Activated CD4-positive, CD25-positive, alpha-beta regulatory T cell treated with anti-CD3 and anti-CD28 coated beads, Interleukin-2, amount 50 U/mL, for 24 hours (primary cell): ENCODE data around the gene TMEM164.

ENCODE experiments used
- ATAC-seq, 2 donors: fragments of 150-1000 bp; cut with Tn5 transposase; one replicate each; pipeline ENCODE4 v1.10.0; 2021; ENCODE audit warnings: mild to moderate bottlenecking in 1 of 2, moderate library complexity in 1 of 2

TMEM164 gene

DNA sequence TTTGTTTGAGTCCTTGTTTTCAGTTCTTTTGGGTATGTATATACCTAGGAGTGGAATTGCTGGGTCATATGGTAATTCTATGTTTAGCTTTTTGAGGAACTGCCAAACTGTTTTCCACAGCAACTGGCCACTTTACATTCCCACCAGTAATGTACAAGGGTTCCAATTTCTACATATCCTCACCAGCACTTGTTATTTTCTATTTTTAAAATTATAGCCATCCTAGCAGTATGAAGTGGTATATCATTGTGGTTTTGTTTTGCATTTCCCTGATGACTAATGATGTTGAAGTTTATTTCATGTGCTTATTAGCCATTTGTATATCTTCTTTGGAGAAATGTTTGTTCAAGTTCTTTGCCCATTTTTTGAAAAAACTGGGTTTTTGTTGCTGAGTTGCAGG is 39.6 kb downstream of the TMEM164 start:
- ATAC-seq: no peak

DNA sequence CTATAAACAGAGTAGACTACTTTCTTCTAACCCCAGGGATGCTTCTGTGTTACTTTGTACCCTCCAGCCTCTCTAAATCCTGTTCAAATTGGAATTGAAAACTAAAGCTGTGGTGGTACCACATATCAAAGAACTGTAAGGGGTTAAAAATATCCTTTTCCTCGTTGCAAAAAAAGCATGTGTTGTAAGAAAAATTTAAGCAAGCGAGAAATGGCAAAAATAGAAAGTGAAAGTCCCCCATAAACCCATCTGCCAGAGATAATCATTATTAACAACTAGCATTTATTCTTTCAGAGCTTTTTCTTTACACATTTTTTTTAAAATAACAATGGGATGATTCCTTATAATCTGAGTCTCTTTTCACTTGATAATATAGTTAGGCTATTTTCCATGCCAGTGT is 40.6 kb downstream of the TMEM164 start:
- no peak for ATAC-seq

DNA sequence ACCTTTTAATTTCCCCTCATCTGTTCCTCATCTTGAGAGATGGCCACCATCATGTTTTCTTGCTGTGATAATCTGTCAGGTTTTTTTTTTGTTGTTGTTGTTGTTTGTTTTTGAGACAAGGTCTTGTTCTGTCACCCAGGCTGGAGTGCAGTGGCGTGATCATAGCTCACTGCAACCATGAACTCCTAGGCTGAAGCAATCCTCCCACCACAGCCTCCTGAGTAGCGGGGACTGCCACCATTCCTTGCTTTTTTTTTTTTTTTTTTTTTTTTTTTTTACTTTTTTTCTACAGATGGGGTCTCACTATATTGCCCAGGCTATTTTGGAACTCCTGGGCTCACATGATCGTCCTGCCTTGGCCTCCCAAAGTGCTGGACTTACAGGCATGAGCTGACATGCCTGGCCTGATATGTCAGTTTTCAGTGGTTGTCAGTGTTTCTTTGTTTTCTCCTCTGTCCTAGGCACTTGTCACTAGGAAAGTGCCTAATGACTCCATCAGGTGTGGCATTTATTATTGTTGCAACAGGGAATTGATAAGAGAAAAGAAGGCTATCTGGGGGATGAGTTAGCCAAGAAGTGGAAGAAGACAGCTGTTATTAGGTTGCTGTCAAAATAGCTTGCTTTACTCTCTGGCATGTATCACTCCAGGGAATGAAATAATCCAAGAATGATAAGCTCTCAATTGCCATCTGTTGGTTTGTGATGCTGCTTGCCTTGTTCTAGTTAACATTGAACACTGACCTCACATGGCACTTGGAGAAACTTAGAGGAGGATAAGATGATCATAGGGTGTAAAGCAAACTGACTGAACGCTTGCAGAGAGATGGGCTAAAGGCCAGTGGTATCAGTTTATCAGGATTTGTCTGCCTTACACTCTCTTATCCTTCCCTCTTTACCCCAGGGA is 41.7 kb downstream of the TMEM164 start:
- ATAC-seq: no peak

DNA sequence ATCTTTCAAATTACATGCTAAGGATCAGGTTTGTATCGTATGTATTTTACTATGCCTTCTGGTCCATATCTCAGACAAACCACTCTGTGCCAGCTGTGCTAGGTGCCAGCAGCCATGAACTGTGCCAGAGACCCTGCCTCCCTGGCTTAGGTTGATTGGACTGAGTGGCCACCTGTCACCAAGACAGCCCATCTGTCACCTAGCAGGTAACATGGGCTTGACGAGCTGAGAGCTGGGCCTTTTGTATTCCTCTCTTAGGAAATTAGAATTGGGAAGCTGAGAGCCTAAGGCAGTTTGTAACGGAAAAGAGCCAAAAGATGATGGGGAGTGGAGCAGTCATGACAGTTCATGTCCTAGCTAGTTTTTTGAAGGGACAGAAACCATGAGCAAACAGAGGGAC is 42.5 kb downstream of the TMEM164 start:
- no peak for ATAC-seq

DNA sequence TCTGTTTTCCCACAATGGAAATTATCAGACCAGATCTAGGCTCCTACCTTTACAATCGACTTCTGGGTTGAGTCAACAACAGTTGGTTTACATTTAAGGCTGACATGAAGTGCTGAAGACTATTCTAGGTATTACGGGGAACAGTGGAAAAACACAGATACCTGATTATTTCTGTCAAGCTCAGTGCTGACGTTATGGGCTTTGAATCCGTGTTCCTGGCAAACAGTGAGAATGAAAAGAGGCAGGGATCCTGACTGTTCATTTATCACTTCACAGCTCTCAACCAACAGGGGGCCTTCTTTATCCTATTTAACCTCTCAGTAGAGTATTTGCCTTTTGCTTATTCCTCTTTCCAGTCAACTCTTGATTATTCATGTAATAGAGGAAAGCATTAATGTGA is 43.1 kb downstream of the TMEM164 start:
- no peak for ATAC-seq

DNA sequence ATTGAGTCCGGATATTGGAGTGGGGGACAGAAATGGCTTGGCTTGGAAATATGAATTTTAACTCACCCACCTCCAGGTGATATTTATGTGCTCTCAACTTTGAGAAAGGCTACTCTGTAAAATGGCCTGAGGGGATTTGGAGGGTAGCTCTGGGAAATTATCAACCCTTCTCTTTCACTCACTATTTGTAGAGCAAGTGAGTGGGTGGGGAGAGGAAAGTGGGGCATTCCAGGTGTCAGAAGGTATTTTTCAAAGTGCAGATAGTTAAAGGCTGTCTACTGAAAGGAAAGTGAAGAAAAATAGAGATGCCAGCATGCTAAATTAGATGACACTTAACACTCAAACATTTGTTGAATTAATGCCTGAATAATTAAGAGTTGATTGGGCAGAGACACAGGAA is 44.1 kb downstream of the TMEM164 start:
- no peak for ATAC-seq

DNA sequence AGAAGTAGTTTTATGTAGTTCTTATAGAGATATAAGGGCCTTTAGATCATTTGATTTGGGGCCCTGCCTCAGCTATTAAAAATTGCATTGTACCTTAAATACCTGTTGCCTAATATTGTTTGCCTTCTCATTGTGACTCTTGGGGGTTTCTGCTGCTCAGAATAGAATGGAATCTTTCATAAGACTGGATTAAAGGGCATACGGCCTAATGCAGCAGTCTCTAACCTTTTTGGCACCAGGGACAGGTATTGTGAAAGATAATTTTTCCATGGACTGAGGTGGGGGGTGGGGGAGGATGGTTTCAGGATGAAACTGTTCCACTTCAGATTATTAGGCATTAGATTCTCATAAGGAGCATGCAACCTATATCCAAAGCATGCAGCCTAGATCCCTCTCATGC is 46.2 kb downstream of the TMEM164 start:
- ATAC-seq: no peak

DNA sequence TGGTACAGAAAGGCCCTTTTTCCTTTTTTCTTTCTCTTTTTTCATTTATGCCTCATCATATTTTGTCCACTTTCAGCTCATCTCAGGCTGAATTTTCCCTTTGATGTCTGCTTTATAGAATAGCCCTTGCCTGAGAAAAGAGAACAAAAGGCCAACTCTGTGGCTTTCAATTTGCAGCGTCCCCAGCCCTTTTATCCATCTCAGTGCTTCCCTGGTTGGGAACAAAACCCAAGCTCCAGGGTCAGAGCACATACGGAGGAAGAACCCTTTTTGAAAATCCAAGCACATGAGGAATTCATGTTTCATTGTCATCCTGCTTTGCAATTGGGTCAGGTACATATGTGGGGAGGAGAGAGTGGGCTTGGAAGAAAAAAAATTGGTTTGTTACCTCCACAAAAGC is 47.5 kb downstream of the TMEM164 start:
- no peak for ATAC-seq

DNA sequence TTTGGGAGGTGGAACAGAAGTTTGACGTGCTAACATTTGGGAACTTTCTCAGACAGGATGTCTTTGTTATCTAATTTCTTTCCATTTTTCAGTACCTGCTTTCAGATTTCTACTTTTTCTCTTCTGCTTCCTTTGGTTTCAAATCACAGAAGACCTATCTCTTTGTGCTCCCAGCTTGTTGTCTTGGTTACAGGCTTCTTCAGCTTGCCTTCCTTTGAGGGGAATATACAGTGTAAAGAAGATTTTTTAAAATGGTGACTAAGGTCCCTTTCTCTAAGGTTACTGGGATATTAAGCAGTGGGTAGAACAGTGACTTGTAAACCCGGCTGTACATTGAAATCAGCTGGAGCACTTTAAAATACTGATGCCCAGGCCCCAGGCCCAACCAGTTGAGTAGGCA is 48.0 kb downstream of the TMEM164 start:
- no peak for ATAC-seq

DNA sequence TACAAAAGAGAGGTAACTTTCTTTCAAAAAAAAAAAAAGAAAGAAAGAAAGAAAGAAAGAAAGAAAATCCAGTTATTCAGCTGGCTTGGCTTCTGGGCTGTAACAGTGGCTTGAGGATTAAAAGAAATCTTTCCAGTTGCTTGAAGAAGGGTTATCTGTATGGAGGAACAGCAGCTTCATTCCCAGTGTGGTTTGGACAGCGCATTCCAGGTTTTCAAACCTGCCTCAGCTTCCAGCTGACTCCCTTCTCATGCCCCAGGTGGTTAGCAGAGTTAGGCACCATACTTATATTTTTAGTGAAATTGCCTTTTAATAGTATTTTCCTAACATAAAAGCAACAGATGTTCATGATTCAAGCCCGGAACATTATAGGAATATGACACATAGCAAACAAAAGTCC is 48.6 kb downstream of the TMEM164 start:
- ATAC-seq: no peak

DNA sequence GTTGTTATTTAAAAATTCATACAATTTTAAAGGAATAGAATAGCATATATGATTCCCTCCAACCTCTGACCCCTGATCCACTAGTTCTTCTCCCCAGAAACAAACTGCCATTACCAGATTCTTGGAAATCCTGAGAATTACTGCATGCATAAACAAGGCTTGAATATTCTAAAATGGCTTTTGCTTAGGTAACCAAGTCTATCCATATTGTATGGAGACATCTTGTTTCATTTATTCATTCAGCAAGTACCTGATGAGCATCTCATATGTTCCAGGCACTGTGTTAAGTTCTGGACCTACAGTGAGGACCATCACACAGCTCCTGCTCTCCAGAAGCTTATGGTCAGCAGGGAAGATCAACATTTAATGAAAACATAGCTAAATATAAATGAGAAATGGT is 49.4 kb downstream of the TMEM164 start:
- ATAC-seq: no peak

DNA sequence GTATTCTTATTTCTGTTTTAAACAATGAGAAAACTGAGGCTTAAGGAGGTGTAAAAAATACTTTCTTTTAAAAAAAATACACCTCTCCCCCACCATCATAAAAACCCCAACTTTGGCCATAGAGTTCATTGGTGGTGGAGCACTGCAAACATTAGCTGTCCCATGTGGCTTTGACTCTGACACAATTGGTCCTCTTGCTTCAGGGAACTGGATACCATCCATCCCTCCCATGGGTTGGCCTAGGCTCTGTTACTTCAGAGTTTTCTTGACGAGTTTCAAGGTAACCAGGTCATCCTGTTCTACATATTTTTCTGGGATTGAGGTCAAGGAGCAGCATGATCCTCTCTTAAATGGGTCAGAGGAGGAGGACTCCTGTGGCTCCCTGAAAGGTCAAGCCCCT is 50.5 kb downstream of the TMEM164 start:
- no peak for ATAC-seq

DNA sequence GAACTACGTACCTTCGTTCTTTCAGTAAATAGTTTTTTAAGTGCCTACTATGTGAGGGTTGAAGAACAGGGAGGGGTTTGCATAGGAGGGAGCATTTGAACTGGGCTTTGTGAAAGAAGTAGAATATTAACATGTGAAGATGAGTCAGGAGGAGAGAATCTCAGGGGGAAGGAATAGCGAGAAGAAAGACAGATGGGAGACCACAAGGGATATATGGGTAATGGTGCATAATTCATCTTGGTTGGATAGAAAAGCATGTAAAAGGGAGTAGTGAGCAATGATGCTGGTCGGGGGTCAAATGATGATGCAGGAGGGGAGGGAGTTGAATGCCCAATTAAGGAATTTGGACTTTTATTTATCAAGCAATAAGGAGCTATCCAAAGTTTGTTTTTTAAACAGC is 52.7 kb downstream of the TMEM164 start:
- no peak for ATAC-seq

DNA sequence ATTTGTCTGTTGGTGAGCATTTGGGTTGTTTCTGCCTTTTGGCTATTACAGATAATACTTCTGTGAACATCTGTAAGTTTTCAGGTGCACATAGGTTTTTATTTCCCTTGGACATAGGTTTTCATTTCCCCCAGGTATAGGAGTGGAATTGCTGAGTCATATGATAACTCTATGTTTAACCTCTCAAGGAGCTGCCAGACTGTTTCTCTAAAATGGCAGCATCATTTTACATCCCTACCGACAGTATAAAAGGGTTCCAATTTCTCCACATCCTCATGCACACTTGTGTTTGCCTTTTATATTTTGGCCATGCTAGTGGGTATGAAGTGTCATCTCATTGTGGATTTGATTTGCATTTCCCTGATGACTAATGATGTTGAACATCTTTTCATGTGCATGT is 53.5 kb downstream of the TMEM164 start:
- no peak for ATAC-seq

DNA sequence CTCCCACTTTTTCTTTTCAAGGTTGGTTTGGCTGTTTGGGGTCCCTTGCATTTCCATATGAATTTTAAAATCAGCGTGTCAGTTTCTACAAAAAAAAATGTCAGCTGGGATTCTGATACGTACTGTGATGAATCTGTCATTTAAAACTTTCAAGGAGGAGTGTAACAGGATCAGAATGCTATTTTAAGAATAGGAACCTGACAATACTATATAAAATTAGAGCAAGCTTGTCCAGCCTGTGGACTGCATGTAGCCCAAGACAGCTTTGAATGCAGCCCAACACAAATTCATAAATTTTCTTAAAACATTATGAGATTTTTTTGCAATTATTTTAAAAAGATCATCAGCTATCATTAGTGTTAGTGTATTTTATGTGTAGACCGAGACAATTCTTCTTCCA is 56.5 kb downstream of the TMEM164 start:
- ATAC-seq: no peak

DNA sequence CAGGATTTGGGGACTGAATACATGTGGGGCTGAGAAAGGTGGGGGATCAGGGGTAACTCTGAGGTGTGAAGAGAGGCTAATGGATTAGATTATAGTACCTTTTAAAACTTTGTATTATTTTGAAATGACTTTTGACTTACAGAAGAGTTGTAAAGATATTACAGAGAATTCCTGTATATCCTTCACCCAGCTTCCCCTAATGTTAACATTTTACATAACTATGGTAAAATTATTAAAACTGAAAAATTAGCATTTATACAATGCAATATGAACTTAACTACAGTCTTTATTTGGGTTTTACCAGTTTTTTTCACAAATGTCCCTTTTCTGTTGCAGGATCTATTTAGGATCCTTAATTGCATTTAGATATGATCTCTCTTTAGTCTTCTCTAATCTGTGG is 57.4 kb downstream of the TMEM164 start:
- no peak for ATAC-seq

DNA sequence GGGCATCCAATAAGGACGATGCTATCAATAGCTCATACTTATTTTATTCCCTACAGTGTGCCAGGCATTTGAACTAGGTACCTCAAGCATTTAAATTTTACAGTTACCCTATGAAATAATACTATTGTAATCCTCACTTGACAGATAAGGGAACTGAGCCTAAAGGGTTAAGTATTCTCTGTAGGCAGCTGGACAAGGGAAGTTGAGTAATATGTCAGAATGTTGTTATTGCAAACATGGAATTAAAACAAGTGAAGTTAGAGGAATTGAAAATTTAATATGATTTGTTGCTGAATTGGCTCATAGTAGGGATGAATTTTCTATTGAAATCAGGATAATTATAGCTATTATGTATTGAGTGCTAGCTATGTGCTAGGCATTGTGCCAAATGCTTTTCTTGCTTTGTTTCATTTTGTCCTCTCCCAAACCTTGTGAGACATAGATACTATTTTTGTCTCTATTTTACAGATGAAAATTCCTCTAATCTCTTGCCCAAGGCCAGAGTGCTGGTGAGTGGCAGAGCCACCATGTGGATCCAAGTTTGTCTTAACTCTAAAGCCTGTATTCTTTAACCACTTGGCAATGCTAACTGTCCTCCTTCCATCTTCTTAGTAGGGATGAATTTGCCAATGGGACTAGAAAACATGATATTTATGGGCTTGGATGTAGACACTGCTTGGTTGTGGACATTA is 58.1 kb downstream of the TMEM164 start:
- no peak for ATAC-seq

DNA sequence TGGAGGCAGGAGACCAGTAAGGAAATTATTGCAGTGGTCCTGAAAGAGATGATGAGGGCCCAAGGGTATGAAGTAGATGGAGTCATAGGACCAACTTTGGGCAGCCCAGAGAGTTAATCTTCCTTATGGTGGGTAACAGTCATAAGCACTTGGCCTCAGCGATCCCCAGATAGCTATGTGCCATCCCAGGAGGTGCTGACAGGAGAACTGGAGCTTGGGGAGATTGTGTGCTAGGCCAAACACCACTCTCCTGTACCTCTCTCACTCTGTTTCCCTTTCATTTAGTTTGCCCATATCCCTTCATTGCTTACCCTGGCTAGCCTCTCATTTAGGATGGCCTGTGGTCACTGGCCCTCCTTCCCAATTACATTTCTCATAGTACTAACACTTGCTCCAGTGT is 60.0 kb downstream of the TMEM164 start:
- ATAC-seq: no peak

DNA sequence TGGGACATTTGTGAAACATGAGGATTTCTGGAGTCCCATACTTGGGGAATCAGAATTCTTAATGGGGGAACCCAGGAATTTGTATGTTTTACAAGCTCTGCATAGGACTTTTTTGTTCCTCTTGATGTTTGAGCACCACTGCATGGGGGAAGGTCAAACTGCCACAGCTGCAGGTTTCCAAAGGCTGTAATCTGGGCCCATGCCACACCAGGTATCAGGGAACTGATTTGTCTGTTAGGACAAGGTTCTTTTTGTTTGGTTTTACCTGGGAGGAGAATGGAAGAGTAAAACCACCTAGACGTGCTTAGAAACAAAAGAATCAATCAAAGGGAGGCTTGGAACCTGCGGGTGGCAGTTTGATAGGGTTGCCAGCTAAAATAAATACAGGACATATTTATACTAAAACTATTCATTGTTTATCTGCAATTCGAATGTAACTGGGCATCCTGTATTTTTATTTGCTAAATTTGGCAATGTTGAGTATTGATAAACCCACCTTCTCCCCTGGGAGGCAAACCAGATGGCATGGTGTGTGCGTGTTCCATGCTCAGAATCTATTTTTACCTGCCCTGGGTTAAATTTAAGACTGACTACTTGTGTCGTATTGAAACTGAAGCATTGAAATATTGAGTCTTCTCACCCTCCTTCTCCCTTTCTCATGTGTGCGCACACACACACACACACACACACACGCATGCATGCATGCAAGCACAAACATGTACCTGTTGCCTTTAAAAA is 63.7 kb downstream of the TMEM164 start:
- no peak for ATAC-seq

DNA sequence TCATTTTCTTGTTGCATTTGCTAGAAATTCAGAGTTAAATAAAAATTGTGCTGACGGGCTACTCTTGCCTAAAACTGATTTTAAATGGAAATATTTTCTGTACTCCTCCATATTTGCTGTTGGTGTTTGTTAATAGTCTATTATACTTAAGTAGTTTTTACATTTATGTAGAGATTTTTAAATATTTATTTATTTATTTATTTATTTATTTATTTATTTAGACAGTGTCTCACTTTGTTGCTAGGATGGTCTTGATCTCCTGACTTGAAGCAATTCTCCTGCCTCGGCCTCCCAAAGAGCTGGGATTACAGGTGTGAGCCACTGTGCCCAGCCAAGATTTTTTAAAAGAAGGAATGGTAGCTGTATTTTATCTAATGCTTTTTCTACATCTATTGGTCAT is 68.1 kb downstream of the TMEM164 start:
- no peak for ATAC-seq

DNA sequence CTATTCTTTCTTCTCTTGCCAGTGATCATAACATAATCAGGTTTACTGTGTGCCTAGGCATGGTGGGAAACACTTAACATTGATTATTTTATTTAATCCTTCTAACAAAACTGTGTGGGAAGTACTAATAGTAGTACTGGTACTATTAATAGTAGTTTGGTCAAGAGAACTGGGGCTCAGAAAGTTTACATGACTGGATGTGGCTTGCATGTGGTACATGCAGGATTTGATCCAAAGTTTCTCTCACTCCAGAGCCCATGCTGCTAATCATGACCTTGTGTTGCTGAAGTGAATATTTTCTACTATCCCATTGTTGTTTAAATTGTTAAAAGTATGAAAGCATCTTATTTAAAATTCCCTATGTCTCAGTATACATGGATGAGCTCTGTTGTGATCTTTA is 78.4 kb downstream of the TMEM164 start:
- ATAC-seq: no peak

DNA sequence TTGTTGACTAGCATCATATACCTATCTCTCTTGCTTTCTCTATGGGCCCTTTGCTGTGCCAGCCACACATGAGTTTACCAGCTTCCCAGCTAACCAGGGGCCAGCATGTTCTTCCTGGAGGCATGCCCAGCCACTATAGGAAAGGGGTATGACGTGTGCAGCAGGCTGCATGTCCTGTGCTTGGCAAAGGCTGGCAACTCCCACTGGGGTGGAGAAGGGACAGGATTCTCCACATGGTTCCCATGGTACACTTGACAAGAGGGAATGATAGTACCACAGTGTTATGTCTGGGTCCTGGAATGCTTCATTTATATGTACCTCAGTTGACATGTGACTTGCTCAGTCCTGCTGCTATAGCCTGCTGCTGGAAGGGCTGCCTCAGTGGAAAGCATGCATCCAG is 78.8 kb downstream of the TMEM164 start:
- ATAC-seq: no peak

DNA sequence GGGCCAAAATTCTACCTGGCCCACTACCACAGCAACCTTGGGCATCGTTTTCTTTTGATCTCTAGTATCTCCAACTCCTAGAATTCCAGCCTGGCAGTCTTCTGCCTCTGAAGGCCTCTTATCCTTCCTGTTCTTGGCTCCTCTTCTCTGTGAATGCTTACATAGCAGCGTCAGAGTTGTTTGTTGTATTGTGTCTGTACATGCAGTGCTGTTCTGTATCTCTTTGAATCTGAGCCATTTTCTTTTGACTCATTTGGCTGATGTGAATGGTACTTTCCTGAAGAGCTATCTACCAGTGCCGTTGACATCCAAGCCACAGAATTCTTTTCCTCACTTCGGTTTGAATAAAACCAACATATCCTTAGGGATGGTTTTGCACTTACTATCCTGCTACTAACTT is 79.2 kb downstream of the TMEM164 start:
- no peak for ATAC-seq
